CD4-positive, alpha-beta T cell treated with Interleukin-17A for 4 hours (primary cell): ENCODE measurements around the gene ZNF766.
"Not testable (repeated sequence)": the region's sequence is repeated elsewhere in the genome, so short reads cannot be mapped to it uniquely, and the experiment has no call there.

ENCODE experiments used
- DNase-seq: peaks from one replicate; pipeline ENCODE4 v3.0.0-alpha.2; 2020; ENCODE audit warnings: mixed read lengths

Gene ZNF766

DNA sequence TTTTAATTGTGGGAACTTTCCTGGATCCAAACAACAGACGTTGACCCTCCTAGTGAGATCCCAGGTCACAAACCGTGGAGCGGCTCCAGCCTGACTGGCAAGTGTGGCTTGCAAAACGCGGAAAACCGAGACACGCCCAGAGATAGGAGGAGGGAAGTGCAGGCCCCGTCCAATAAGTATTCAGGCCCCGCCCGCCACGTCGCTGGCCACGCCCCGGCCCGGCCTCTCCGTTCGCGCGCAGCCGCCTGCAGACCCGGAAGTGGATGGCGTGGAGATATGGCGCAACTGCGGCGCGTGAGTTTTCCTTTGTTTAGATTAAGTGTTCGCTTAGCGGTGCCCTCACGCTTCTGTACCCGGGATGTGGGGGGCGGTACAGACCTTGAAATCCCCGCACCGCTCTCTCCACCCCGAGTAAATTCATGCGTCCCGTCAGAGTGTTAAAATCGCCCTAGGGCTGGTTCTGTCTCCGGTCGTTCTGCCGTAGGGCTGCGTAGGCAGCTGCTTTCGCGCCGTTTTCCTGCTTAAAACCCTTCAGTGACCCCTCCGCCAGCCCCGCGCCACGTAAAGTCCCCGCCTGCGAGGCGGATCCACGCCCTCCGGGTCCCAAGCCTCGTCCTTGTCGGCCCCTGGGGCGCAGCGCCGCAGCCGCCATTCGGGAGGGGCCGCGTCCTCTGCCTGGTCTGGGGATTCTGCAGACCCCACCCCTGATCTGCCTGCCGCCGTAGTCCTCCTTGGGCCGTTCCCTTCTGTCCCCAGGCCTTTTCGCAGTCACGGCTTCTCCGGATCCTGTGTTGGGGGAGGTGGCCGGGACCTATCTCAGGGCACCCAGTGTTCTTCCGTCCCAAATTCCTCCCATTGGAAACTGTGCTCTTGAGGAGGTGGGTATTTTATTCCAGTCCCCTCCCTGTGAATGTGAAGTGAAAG lies at the start of gene ZNF766:
Gene ZNF766, plus strand, starts transcription at position 250 of the 924 bp plus-strand sequence. Its CDS starts 27 bp downstream, at position 277.
- peak; percentile 99 for DNase-seq

DNA sequence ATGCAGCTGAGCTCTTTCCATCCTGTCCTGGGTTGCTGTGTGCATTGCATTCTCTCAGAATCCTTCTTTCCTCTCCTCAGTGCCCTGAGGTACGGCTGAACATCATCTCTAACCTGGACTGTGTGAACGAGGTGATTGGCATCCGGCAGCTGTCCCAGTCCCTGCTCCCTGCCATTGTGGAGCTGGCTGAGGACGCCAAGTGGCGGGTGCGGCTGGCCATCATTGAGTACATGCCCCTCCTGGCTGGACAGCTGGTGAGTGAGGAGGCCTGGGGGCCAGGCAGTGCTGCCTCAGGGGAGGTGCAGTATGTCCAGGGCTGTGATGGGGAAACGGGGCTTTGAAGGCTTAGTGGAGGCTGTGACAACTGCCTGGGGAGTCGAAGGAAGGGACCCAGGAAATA lies 49.8 kb upstream of the ZNF766 start:
- DNase-seq: no peak

DNA sequence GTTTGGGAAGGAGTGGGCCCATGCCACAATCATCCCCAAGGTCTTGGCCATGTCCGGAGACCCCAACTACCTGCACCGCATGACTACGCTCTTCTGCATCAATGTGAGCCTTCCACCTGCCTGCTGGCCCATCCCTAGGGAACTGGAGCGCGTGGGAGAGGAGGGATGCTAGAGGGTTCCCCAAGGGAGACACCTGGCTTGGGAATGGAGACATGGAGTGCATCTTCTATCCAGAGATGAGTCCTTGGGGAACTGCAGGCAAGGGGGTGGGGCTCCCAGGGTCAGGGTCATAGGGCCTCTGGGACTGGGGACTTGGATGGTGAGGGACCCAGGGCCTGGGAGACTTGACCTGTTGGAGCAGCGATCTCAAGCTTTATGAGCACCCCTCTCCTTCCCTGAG lies 48.4 kb upstream of the ZNF766 start:
- no peak for DNase-seq

DNA sequence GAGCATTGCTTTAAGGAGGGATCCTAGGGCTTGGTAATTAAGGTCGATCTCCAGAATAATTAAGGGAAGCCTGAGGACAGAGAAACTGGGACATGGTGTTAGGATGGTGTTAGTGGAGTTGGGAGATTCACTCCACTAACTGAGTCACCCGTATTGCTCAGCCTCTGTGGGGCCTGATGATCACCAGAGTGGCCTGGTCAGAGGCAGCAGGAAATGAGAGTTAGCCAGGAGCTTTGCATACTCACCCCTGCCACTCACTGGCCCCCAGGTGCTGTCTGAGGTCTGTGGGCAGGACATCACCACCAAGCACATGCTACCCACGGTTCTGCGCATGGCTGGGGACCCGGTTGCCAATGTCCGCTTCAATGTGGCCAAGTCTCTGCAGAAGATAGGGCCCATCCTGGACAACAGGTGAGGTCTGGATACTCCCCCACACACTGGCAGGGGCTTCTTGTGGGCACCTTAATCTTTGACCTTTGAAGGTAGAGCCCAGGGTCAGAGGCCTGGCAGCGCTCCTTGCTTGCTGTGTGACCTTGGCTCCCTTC lies 47.5 kb upstream of the ZNF766 start:
- DNase-seq: no peak

DNA sequence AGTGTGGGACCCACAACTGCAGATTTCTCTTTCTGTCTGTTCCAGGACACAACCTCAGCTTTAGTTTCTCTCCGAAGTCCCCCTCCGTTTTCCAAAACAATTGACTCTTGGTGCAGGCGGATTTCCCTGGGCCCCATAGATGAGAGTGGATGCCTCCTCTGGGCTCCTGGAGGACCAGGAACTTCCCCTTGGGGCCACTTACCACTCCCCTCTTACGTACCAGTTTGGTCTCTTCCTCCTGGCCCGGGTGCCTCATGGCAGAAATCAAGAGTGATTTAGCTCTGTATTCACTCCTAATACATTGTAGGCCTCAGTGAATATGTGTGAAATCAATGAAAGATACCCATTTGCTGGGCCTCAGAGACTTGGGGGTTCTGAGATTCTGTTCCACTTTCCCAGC lies 45.2 kb upstream of the ZNF766 start:
- DNase-seq: no peak

DNA sequence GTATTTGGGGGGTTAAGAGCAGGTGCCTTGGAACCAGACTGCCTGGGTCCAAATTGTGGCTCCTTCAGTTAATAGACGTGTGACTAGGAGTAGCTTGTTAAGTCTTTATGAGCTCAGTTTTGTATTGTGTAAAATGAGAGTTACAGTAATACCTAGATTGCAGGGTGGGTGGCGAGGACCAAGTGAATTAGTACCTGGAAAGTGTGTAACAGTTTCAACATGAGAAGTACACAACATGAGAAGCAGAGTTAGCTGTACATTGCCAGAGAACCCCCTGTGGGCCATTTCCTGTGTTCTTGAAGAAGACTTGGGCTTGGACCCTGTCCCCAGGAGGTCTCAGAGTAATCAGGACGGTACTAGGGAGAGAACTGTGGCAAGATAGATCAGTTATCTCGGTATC lies 42.7 kb upstream of the ZNF766 start:
- DNase-seq: no peak

DNA sequence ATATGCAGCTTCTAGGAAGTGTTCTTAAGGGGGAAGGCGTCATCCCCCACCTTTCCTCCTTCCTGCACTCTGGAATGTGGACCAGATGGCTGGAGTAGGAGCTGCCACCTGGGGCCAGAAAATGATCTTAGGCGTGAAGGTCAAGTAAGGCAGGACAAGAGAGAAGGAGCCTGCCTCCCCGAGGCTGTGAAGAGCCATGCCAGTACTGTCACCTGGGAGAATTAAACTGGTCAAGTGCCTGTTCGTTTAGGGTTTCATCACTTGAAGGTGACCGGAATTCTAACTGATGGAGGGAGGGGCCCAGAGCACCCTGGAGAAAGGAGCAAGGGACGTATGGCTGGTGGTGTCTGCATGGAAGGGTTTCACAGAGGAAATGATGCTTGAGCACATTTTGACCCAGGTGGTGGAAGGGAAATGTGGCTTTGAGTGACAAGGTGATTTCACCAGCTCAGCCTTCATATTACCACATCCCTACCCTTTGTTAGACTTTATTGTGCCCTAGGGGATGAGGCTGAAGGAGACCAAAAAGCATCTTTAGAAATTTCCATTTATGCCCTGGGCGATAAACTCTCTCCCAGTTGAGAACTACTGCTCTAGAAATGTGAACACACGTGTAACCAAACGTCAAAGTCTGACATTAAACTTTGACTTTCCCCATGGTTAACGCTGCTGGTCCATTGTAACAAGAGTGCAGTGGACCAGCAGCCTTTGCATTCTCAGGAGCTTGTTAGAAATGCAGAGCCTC lies 42.0 kb upstream of the ZNF766 start:
- no peak for DNase-seq

DNA sequence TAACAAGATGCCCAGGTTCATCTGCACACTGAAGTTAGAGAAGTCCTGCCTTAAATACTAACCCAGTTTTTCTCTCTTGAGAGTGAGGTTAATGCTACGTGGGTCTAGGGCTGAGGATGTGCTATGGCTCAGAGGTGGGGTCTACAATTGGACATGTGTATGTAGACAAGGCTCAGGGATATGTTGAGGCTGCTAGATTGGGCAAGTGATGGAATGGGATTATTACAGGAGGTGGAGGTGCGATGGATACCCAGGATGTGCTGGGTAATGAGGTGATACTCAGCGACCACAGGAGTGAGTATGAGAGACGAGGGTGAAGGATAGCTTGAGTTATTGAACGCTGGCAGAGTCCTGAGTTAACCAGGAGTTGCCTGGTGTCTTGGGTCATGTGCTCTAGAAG lies 41.4 kb upstream of the ZNF766 start:
- DNase-seq: no peak

DNA sequence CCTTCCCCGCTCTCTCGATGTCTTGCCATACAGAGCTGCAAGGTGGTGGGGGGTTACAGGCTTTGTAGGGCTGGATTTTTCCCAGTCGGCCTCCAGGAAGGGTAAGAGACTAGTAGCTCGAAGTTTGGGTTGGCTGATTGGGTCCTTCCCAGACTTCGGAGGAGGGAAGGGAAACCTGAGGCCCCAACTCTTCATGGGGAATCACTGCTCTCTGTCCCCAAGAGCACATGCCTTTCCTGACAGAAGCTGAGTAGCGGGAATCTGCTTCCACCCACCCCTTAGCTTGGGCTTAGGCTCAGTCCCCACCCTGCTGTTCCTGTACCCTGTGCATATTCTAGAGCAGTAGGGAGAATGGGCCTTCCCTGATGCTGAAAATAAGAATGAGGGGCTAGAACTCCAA lies 39.9 kb upstream of the ZNF766 start:
- no peak for DNase-seq

DNA sequence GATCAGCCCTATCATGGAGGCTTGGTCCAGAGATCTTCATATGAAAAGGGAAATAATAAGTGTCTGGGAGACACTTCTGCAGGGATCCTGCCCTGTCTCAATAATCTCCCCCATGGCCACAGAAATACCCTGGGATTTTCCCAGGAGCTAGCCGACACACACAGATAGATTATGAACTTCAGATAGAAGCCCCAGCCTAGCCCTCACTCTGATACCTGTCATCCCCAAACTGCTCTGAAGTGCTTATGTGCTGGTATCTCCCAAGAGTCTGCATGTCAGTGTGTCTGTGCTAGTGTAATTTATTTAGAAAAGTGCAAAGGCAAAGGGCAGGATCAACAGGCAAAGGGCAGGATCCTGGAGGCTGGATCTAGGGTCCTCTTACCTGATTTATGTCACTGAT lies 38.7 kb upstream of the ZNF766 start:
- DNase-seq: no peak

DNA sequence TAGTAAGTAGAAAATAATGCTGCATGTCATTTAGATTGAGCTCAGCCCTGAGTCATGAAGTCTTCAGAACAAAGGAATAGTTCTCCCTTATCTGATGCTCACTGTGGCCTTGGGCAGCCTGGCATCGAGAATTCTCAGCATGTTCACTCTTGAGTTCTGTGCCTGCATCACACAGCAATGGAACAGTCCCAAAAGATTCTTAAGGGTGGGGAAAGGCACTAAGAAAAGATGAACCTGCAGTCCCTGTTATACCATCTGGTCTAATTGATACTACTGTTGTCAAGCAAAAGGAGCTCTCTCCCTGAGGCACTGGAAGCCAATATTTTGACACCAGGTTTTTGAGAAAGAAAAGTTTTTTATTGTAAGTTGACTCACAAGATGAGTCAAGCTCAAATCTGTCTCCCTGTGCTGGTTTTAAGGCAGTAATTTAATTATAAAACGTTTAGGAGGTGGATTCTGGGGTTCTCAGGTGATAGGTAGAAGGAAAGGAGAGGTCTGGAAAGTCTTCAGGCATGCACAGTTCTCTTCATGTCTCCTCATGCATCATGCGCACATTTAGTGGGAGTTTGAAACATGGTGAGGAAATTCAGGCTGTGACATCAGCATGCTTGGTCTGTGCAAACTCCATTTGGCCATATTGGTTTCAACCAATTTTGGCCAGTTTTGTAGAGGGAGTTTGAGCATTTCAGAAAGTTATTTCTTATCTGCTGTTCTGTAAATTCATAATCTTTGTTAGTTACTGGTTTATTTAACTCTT lies 38.1 kb upstream of the ZNF766 start:
- no peak for DNase-seq

DNA sequence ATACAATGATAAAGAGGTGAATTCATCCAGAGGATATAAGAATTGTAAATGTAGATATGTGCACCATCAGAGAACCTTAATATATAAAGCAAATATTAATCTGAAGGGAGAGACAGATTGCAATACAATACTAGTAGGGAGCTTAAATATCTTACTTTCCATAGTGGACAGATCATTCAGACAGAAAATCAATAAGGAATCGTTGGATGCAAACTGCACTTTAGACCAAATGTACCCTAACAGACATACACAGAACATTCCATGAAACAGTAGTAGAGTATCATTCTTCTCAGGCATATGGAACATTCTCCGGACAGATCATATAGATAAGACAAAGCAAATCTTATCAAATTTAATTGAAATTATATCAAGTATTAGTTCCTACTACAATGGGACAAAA lies 35.0 kb upstream of the ZNF766 start:
- no peak for DNase-seq

DNA sequence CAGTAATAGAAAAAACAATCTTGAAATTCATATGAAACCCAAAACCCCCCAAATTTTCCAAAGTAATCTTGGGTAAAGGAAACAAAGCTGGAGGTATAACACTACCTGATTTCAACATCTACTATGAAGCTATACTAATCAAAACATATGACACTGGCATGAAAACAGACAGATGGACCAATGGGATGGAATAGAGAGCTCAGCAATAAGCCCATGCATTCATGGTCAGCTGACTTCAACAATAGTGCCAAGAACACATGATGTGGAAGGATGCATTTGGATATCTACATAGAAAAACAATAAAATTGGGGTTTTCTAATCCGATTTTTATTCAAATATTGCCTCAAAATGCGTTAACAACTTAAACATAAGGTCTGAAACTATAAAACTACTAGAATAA lies 32.2 kb upstream of the ZNF766 start:
- no peak for DNase-seq

DNA sequence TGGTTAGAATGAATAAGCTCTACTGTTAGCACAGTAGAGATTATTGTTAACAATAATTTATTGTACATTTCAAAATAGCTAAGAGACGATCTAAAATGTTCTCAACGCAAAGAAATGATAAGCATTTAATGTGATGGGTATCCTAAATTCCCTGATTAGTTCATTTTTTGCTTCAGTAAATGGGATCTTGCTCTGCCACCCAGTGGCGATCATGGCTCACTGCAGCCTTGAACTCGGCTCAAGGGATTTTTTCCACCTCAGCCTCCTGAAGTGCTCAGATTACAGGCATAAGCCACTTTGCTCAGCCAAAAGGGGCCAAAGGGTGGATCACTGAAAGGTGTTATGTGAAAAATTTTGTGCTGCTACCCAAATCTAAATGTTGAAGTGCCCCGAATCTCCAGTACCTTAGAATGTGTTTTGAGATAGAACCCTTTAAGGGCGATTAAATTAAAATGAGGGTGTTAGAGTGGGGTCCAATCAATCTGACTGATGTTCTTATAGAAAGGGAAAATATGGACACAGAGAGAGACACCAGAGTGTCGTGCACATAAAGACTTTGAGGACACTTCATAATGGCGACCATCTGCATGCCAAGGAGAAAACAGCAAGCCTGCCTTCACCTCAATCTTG lies 31.5 kb upstream of the ZNF766 start:
- DNase-seq: peak; percentile 71

DNA sequence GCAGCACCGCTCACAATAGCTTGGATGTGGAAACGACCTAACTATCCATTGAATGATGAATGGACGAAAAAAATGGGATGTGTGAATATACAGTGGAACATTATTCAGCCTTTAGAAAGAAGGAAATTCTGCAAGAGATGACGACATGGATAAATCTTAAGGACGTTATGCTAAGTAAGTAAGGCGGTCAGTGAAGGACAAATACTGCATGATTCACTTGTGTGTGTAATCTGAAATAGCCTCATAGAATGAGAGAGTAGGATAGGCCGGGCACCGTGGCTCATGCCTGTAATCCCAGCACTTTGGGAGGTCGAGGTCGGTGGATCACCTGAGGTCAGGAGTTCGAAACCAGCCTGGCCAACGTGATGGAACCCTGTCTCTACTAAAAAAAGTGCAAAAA lies 25.4 kb upstream of the ZNF766 start:
- no peak for DNase-seq

DNA sequence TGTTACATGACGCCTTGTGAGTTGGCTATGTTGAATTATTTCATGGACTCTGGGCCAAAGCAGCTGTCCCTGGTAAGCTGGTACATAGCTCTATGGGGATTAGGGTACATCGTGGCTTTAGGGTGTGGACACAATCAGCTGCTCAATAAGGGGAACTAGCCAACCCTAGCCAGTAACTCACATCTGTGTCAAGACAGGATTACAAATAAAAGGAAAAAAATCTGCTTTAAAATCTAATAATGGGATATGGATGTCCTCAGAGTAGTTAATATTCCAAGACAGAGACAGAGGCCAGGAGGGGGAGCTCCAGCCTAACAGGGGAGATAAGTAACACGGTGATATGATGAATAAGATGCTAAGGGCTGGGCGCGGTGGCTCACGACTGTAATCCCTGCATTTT lies 21.1 kb upstream of the ZNF766 start:
- peak; percentile 74 for DNase-seq

DNA sequence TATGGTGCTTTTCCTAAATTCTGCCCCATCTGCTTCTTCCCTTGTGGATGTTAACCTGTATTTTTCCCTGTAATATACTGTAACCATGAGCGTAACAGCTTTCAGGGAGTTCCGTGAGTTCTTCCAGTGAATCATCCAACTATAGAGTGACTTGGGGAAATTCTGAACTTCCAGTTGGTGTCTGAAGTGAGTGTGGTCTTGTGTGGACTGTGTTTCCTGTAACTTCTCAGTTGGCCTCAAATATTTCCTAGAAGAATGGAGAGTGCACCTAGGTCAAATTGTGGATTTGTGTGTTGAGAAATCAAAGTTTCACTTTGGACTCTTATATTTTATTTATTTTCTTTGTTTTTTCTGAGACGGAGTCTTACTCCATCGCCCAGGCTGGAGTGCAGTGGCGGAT lies 11.0 kb upstream of the ZNF766 start:
- no peak for DNase-seq

DNA sequence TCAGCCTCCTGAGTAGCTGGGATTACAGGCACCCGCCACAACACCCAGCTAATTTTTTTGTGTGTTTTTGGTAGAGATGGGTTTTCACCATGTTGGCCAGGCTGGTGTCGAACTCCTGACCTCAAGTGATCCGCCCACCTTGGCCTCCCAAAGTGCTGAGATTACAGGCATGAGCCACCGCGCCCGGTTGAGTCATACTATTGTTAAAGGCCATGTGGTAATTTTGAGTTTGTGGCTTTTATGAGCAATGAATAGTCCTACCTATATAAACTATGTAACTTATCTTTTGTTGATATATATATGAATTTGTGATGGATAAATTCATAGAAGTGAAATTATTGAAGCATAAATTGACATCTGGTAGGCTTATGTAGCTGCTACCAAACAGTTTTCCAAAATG lies 3.8 kb upstream of the ZNF766 start:
- DNase-seq: not testable (repeated sequence)

DNA sequence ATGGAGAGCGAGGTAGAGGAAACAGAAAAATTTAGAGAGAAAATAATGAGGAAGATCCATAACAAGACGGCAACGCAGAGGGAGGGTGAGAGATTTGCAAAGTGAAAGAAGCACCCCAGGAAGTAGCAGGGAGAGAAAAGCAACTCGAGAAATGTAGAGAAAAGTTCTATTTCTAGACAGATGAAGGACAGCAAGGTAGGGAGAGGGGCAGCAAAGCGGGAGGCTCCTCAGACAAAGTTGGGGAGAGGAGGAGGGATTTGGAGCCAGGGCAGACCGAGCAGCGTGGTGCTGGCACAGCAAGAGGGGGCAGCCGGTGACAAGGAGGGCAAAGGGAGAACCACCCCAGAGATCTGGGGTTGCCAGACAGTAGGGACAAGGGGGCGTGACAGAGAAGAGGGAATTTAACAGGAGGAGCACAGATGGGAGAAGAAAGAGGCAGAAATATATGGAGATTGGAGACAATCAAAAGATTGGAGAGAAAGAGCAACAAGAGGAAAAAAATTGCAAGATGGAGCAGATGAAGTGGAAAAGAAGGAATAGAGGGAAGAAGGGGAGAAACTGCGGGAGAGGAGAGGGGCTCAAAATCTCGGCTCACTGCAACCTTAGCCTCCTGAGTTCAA lies 989 bp downstream of the ZNF766 start:
- DNase-seq: peak; percentile 9

DNA sequence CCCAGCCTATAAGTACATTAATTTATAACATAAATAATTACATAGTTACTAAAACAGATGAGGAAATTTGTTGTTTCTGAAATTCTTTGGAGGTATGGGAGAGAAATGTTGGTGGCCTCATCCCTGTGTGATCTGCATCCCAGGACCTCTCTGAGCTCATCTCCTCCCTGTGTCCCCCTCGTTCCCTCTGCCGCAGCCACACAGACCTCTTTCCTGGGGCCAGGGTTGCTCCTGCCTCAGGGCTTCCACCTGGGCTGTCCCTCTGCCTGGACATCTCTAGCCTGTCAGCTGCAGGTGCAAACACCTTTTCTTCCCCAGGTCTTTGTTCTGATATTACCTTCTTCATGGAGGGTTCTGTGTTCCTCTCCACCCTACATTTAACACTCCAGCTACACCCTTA lies 3.9 kb downstream of the ZNF766 start:
- no peak for DNase-seq

DNA sequence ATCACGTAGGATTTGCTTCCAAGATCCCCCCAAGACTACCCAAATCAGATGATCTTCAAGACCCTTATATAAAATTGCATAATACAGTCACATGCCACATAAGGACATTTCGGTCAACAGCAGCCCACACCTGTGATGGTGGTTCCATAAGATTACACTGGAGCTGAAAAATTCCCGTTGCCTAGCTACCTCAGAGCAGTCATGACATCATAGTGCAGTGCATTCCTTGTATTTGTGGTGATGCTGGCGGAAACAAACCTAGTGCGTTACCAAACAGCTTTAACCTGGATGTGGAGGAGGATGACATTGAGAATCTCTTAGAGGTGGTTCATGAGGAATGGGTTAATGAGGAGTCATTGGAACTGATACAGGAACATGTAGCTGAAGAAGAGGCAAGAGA lies 4.8 kb downstream of the ZNF766 start:
- DNase-seq: no peak

DNA sequence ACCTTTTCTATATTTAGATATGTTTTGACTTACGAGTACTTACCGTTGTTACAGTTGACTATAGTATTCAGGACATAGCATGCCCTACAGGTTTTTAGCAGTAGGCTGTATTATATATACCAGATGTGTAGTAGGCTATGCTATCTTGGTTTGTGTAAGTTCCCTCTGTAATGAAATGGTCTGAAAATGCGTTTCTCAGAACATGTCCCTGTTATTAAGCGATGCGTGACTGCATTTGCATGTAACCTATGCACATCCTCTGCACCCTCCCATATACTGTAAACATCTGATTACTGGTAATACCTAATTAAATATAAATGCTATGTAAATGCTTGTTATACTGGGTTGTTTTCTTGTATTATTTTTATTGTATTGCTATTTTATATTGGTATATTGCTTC lies 6.6 kb downstream of the ZNF766 start:
- no peak for DNase-seq
